ENCODE data around the gene SH3RF1.
"Not testable (repeated sequence)": the region's sequence is repeated elsewhere in the genome, so short reads cannot be mapped to it uniquely, and the experiment has no call there.

Gene SH3RF1

GRCh38 chr4:169270810-169271691, at the start of gene SH3RF1:
TSS of gene SH3RF1 (minus strand) at chr4:169270956. CDS start at chr4:169269212, 1,744 bp downstream.
- peak; percentile 37 to 46 for DNase-seq

GRCh38 chr4:169315530-169316343, 45.0 kb upstream of the SH3RF1 start:
- DNase-seq: no peak

GRCh38 chr4:169314906-169315305, 44.1 kb upstream of the SH3RF1 start:
- DNase-seq: no peak

- no peak for DNase-seq
Measured at GRCh38 chr4:169313732-169314131, 43.0 kb upstream of the SH3RF1 start.

- no peak for DNase-seq
Measured at GRCh38 chr4:169312690-169313422, 42.1 kb upstream of the SH3RF1 start.

GRCh38 chr4:169311643-169312365, 41.0 kb upstream of the SH3RF1 start:
- peak; percentile 47 to 83 for DNase-seq

- DNase-seq: no peak
Measured at GRCh38 chr4:169309326-169309967, 38.7 kb upstream of the SH3RF1 start.

GRCh38 chr4:169307576-169307975, 36.8 kb upstream of the SH3RF1 start:
- DNase-seq: no peak

- no peak for DNase-seq
Measured at GRCh38 chr4:169305651-169306050, 34.9 kb upstream of the SH3RF1 start.

GRCh38 chr4:169305173-169305572, 34.4 kb upstream of the SH3RF1 start:
- no peak for DNase-seq

- DNase-seq: peak; percentile 54 to 85
Measured at GRCh38 chr4:169295822-169296221, 25.1 kb upstream of the SH3RF1 start.

- DNase-seq: peak; percentile 73 to 77
Measured at GRCh38 chr4:169293343-169294176, 22.8 kb upstream of the SH3RF1 start.

GRCh38 chr4:169287983-169288382, 17.2 kb upstream of the SH3RF1 start:
- DNase-seq: not testable (repeated sequence)

- peak; percentile 41 to 62 for DNase-seq
Measured at GRCh38 chr4:169286562-169287301, 16.0 kb upstream of the SH3RF1 start.

- DNase-seq: no peak
Measured at GRCh38 chr4:169283114-169283509, 12.4 kb upstream of the SH3RF1 start.

- DNase-seq: no peak
Measured at GRCh38 chr4:169282429-169283113, 11.8 kb upstream of the SH3RF1 start.

GRCh38 chr4:169279108-169279507, 8.4 kb upstream of the SH3RF1 start:
- DNase-seq: no peak

- DNase-seq: no peak
Measured at GRCh38 chr4:169278624-169279023, 7.9 kb upstream of the SH3RF1 start.

- DNase-seq: not testable (repeated sequence)
Measured at GRCh38 chr4:169277838-169278237, 7.1 kb upstream of the SH3RF1 start.

All from inflammatory macrophage treated with lipopolysaccharide for 1 hour (primary cell).